Kasumi-1 (cell line): ENCODE data around the gene PRDM7.
"Not testable (repeated sequence)": the region's sequence is repeated elsewhere in the genome, so short reads cannot be mapped to it uniquely, and the experiment has no call there.

ENCODE experiments used
- DNase-seq, 2 experiments: peaks; one replicate each; lab custom pipeline; 2025; lab: John Stamatoyannopoulos, UW

Gene PRDM7

GRCh38 chr16:90072442-90073105, 4.6 kb downstream of the PRDM7 start:
- no peak for DNase-seq

- DNase-seq = no peak
Observed at GRCh38 chr16:90070440-90070839, 6.7 kb downstream of the PRDM7 start.

- DNase-seq = no peak
Observed at GRCh38 chr16:90061437-90061836, 15.7 kb downstream of the PRDM7 start.

- DNase-seq = peak; percentile 18 to 35
Observed at GRCh38 chr16:90057738-90058173, 19.4 kb downstream of the PRDM7 start.

- not testable (repeated sequence) for DNase-seq
Observed at GRCh38 chr16:90056521-90056920, 20.6 kb downstream of the PRDM7 start.

GRCh38 chr16:90055371-90055770, 21.8 kb downstream of the PRDM7 start:
- DNase-seq = no peak

GRCh38 chr16:90054554-90054953, 22.6 kb downstream of the PRDM7 start:
- no peak for DNase-seq

- peak in 1 of 2 experiments; percentile 23 for DNase-seq
Observed at GRCh38 chr16:90053902-90054500, 23.1 kb downstream of the PRDM7 start.

- no peak for DNase-seq
Observed at GRCh38 chr16:90050969-90051368, 26.2 kb downstream of the PRDM7 start.

- no peak for DNase-seq
Observed at GRCh38 chr16:90048737-90049330, 28.3 kb downstream of the PRDM7 start.

- no peak for DNase-seq
Observed at GRCh38 chr16:90048347-90048722, 28.8 kb downstream of the PRDM7 start.

GRCh38 chr16:90047714-90048346, 29.3 kb downstream of the PRDM7 start:
- no peak for DNase-seq

GRCh38 chr16:90046971-90047713, 30.0 kb downstream of the PRDM7 start:
- no peak for DNase-seq

- no peak for DNase-seq
Observed at GRCh38 chr16:90046122-90046970, 30.8 kb downstream of the PRDM7 start.

GRCh38 chr16:90044111-90044551, 33.0 kb downstream of the PRDM7 start:
- no peak for DNase-seq

- DNase-seq = no peak
Observed at GRCh38 chr16:90043526-90043925, 33.6 kb downstream of the PRDM7 start.

- DNase-seq = no peak
Observed at GRCh38 chr16:90042946-90043514, 34.1 kb downstream of the PRDM7 start.

GRCh38 chr16:90041896-90042473, 35.1 kb downstream of the PRDM7 start:
- no peak for DNase-seq

- DNase-seq = no peak
Observed at GRCh38 chr16:90040152-90041023, 36.7 kb downstream of the PRDM7 start.

- DNase-seq = no peak
Observed at GRCh38 chr16:90037276-90037675, 39.9 kb downstream of the PRDM7 start.
